GM12874 (cell line): ENCODE measurements around the gene SPOCD1.
A peak's percentile ranks its signal among the peaks of the same experiment; 100 is the strongest.

Experiments used
- CTCF ChIP-seq: IDR thresholded peaks from 2 replicates; pipeline ENCODE4 v1.5.1; 2011; ENCODE audit warnings: low read depth, mild to moderate bottlenecking, control low read depth, low read length, moderate library complexity; ENCODE audit not compliant: insufficient read depth

The SPOCD1 gene

DNA sequence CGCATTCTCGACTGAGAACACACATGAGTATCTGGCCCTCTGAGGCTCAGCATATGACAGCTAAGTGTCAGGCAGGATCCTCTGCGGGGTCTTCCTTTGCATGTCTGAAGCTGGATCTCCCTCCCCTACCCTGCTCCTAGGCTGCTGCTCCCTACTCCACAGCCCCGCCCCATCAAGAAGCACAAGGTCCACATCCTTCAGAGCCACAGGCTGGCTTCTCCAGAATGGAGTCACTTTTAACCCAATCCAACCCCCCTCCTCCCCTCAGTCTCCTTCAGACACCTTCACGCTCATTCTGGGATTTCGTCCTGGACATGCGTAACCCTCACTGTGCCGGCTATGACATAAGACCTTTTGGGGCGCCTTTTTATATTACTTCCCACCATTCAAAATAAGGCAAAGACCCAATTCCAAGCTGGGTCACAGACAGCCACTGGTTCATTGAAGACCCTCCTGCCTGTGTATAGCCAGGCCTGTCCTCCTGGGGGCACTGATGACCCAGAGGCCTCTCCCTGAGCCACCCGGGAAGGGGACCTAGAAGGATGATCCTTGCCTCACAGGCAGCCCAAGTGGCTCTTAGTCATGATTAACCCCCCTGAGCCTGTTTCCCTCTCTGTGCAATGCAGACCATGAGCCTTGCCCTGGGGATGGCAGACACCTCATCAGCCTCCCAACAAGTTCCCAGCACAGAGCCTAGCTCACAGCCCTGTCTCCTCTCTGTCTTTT is 56.4 kb downstream of the SPOCD1 start:
- TF ChIP-seq CTCF: no peak

- TF ChIP-seq CTCF: no peak
Observed at GRCh38 chr1:31758823-31759222, 57.0 kb downstream of the SPOCD1 start.

DNA sequence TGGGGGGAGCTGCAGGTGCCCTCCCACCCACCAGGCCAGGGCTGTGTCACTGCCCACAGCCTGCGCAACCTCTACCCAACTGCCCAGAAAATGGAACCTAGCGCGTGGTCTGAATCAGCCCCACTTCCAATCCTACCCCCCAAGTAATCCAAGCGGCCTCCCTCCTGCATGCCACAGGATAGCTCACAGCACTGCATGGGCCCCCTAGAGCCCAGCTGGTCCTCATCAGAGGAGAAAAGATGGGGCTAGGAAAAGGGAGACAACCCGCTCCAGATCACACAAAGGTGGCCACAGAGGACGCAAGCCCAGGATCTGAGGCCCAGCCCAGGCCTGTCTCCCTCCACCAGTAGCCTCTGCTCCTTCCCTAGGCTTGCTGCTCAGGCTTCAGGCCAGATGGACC is 57.8 kb downstream of the SPOCD1 start:
- no peak for TF ChIP-seq CTCF

GRCh38 chr1:31757204-31757679 is 58.6 kb downstream of the SPOCD1 start:
- TF ChIP-seq CTCF: peak; percentile 20; the same call in 1 of the 2 replicates

DNA sequence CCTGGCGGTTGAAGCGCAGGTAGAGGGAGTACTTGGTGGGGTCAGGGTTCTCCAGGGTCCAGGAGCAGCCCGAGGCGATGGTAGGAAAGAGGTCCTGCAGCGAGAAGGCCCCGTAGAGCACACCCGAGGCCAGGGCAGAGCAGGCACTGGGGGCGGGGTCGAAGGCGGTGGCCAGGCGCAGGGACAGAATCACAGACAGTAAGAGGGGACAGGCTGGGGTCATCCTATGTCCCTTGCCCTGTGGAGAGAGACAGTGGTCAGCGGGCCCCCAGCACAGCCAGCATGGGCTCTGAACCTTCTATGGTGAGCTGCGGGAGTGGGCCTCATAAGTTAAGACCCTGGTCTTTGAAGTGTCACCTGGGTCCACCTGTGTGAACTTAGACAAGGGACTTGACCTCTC is 59.2 kb downstream of the SPOCD1 start:
- no peak for TF ChIP-seq CTCF

DNA sequence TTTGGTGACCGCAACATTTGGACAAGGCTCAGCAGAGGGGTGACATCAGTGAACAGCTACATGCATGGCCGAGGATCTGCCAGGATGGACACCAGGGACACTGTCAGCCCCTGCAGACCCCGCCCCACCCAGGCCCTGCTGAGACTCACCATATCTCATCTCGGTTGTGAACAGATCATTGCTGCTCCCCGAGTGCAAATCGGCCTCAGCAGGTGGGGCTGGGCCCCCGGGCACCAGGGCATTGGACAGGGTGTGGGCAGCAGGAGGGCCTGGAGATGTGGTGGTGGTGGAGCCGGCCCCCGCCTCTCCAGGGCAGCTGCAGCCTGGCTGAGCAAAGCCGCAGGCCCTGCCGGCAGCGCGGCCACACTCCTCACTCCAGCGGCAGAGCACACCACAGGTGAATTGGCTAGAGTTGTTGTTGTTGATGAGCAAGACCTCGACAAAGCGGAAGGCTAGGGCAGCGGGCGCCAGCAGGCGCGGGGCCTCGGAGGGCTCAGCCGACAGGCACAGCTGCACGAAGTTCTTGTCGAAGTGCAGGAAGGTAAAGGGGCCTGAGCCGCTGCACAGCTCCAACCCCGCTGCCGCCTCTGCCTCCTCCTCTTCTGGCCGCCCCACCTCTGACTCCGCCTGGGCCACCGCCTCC is 59.9 kb downstream of the SPOCD1 start:
- TF ChIP-seq CTCF: no peak

- TF ChIP-seq CTCF: no peak
Observed at GRCh38 chr1:31755197-31755611, 60.6 kb downstream of the SPOCD1 start.
